Tibial artery (tissue), 4 donors: ENCODE measurements around the gene TOM1L2.

Experiments
- DNase-seq, 2 donors: peaks; one replicate each; pipeline ENCODE4 v3.0.0-alpha.2; 2019
- H3K27ac ChIP-seq, 2 donors: fragments of 200-600 bp; sonication (generic) in 1 of 2; 1 replicate in 1 of 2; 2 replicates in 1 of 2; pipeline ENCODE4 v1.5.1; 2018 to 2019; ENCODE audit warnings: mild to moderate bottlenecking in 1 of 2
- H3K27me3 ChIP-seq, 2 donors: fragments of 200-600 bp; sonication (generic) in 1 of 2; one replicate each; pipeline versions ENCODE4 v1.5.1 to v1.6.0; 2016 to 2019
- H3K36me3 ChIP-seq, 3 donors: fragments of 200-600 bp; sonication (generic) in 2 of 3; one replicate each; pipeline ENCODE4 v1.5.1; 2016 to 2019; ENCODE audit warnings: mild to moderate bottlenecking in 2 of 3
- H3K4me1 ChIP-seq, 4 donors: fragments of 200-600 bp; sonication (generic) in 2 of 4; 1 replicate in 3 of 4; 2 replicates in 1 of 4; pipeline ENCODE4 v1.5.1; 2016 to 2019
- H3K4me3 ChIP-seq, 2 donors: fragments of 200-600 bp; sonication (generic) in 1 of 2; 1 replicate in 1 of 2; 2 replicates in 1 of 2; pipeline ENCODE4 v1.5.1; 2018 to 2019; ENCODE audit warnings: mild to moderate bottlenecking in 2 of 2
- H3K9me3 ChIP-seq, 3 donors: fragments of 200-600 bp; sonication (generic) in 1 of 3; one replicate each; pipeline ENCODE4 v1.5.1; 2016 to 2019
- CTCF ChIP-seq, 2 experiments: fragments of 200-600 bp in 1 of 2; fragments of 450-650 bp in 1 of 2; IDR thresholded peaks; one replicate each; pipeline ENCODE4 v1.5.1; 2017 to 2019; ENCODE audit warnings: antibody characterized with exemption in 2 of 2, mild to moderate bottlenecking in 1 of 2, moderate library complexity in 1 of 2
- intact Hi-C: fragments of 100-400 bp; cut with DNase I; formaldehyde crosslinking; loops from one replicate; pipeline ENCODE4 v1.15.0; 2023; ENCODE audit warnings: low total_unique reads

The TOM1L2 gene

GRCh38 chr17:17972126-17972951, at the start of gene TOM1L2, which contains the start of gene DRC3:
TOM1L2 (minus strand) TSS chr17:17972400; CDS start chr17:17972313, 87 bp downstream.
DRC3 (plus strand) TSS chr17:17972862; CDS start chr17:17977599, 4,737 bp downstream.
- Histone ChIP-seq H3K27ac (peak within 1 kb of the TSS; percentile 83 to 88), H3K4me1 (peaks cover 0 to 35% (median 25%) of the 10 kb centered on the region in 4 donors), H3K36me3 (peaks cover 0 to 4% (median 0%) of the 10 kb centered on the region in 3 donors), H3K4me3 (peak within 1 kb of the TSS; percentile 78 to 83), H3K27me3 (no peaks in the 10 kb centered on the region), H3K9me3 (no peaks in the 10 kb centered on the region)
- peak; percentile 100 for DNase-seq
- intact Hi-C loops: no loop called here
- peak; percentile 7 to 33 for TF ChIP-seq CTCF (IDR thresholded peaks at IDR 0.05)

GRCh38 chr17:18021372-18021771, 49.2 kb upstream of the TOM1L2 start:
- H3K36me3 ChIP-seq: peaks cover 3 to 63% (median 22%) of the 10 kb centered on the region in 3 donors
- no peaks in the 10 kb centered on the region for H3K4me1 ChIP-seq
- no peaks in the 10 kb centered on the region for H3K27me3 ChIP-seq
- DNase-seq: no peak
- no peak for TF ChIP-seq CTCF (IDR thresholded peaks at IDR 0.05)
- H3K27ac ChIP-seq: no peak overlapping the region
- intact Hi-C loops: loop anchor here (10.0 kb wide), 1 partner anchor 217 kb away; no protein-coding TSS in a partner anchor
- H3K9me3 ChIP-seq: no peaks in the 10 kb centered on the region
- no peak overlapping the region for H3K4me3 ChIP-seq

GRCh38 chr17:18020971-18021370, 48.8 kb upstream of the TOM1L2 start:
- intact Hi-C loops: loop anchor here (10.0 kb wide), 1 partner anchor 216 kb away; no protein-coding TSS in a partner anchor
- no peak for TF ChIP-seq CTCF (IDR thresholded peaks at IDR 0.05)
- Histone ChIP-seq H3K27ac (no peak overlapping the region), H3K27me3 (no peaks in the 10 kb centered on the region), H3K4me3 (no peak overlapping the region), H3K36me3 (peaks cover 6 to 63% (median 26%) of the 10 kb centered on the region in 3 donors), H3K9me3 (no peaks in the 10 kb centered on the region), H3K4me1 (no peaks in the 10 kb centered on the region)
- no peak for DNase-seq

GRCh38 chr17:18019838-18020154, 47.6 kb upstream of the TOM1L2 start:
- Histone ChIP-seq H3K9me3 (no peaks in the 10 kb centered on the region), H3K27ac (no peak overlapping the region), H3K27me3 (no peaks in the 10 kb centered on the region), H3K36me3 (peaks cover 14 to 67% (median 33%) of the 10 kb centered on the region in 3 donors), H3K4me3 (no peak overlapping the region), H3K4me1 (no peaks in the 10 kb centered on the region)
- TF ChIP-seq CTCF (IDR thresholded peaks at IDR 0.05): no peak
- intact Hi-C loops: loop anchor here (10.0 kb wide), 1 partner anchor 215 kb away; no protein-coding TSS in a partner anchor
- DNase-seq: no peak

GRCh38 chr17:18018411-18018921, 46.3 kb upstream of the TOM1L2 start:
- no peaks in the 10 kb centered on the region for H3K27me3 ChIP-seq
- H3K27ac ChIP-seq: no peak overlapping the region
- no peak for TF ChIP-seq CTCF (IDR thresholded peaks at IDR 0.05)
- intact Hi-C loops: no loop called here
- H3K4me3 ChIP-seq: no peak overlapping the region
- no peaks in the 10 kb centered on the region for H3K9me3 ChIP-seq
- no peaks in the 10 kb centered on the region for H3K4me1 ChIP-seq
- no peak for DNase-seq
- H3K36me3 ChIP-seq: peaks cover 14 to 65% (median 28%) of the 10 kb centered on the region in 3 donors
